Muscle of back (tissue), 11 donors: ENCODE results near the gene CDH4. TPM values are rescaled to one million over a fixed set of nuclear protein-coding genes. Genes with fewer than 3 reads are reported as not detected.
A peak's percentile ranks its signal among the peaks of the same experiment; 100 is the strongest.

Experiments
- DNase-seq, 3 donors: peaks; one replicate each; pipeline versions ENCODE4 v3.0.0 to v3.0.0-alpha.2; 2013
- polyA plus RNA-seq, 10 donors: library from polyadenylated mRNA; unstranded; fragments of 120-200 nt; gene quantifications; one replicate each; pipeline ENCODE4 v1.2.1, GENCODE V29; 2013; ENCODE audit not compliant: insufficient read length in 10 of 10

Gene CDH4
- polyA plus RNA-seq, 10 donors: 0.74 to 2.0 (median 1.1) TPM

DNA sequence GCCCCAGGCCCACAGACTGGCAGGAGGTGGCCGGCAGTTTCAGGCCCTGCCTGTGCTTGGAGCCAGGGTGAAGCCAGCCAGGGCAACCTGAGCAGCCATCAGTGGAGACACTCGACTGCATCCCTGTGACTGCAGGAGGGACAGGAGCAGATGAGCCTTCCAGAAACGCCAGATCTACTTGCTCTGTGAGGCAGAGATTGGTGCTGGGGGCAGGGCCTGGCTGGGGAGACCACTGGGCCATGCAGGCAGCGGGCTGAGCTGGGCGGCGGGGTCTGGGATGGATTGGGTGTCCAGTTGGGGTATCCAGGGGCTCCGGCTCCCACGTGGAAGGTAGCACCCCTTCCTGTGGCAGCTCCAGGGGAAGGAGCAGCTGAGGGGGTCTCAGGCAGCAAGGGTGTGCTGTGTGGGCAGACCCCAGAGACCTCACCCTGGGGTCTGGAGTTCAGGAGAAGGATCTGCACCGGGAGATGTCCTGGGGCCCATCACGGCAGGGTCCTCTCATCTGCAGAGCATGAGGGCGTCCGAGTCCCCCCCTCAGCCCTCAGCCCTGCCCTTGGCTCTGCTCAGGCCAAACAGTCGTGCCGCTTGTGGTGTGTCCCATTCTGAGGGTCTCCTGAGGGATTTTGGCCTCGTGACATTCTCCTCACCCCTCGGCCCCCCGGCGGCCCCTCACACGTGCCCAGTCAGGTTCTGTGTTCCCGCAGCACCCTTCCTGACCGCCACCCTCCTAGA, 478.7 kb downstream of the CDH4 start:
- no peak for DNase-seq

DNA sequence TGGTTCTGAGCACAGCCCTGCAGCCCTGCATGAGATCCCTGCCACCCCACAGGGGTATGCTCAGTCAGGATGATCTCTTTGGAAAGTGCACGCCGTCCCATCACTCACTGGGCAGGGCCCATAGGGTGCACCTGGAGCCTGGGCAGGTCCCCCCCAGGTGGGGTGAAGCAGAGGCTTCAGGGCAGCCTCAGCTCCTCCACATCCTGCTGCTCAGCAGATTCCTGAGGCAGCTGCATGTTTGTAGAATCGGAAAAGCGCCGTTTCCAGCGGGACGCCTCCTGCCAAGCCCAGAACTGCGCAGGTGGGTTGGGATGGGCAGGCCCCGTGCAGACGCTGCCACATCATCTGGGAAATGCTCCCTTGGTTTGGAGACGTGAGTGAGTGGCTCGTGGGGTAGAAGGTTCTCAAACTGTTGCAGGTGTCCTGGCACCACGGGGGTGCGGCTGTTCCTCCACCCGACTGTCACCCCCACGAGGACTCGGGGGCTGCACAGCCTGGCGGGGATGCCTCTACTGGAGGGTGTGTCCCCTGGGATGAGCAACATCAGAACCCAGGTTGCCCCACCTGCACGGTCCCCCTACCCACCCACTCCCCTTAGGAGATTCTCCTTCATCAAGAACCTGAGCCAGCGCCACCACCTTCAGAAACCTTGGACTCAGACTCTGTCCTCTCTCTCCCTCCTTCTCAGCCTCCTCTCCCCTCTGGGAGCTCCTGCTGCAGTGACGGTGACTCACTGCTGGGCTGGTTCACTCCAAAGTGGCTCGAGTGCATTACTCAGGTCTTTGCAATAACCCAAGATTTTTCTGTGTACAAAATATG, 479.5 kb downstream of the CDH4 start:
- DNase-seq: peak in 1 of 3 donors; percentile 20

DNA sequence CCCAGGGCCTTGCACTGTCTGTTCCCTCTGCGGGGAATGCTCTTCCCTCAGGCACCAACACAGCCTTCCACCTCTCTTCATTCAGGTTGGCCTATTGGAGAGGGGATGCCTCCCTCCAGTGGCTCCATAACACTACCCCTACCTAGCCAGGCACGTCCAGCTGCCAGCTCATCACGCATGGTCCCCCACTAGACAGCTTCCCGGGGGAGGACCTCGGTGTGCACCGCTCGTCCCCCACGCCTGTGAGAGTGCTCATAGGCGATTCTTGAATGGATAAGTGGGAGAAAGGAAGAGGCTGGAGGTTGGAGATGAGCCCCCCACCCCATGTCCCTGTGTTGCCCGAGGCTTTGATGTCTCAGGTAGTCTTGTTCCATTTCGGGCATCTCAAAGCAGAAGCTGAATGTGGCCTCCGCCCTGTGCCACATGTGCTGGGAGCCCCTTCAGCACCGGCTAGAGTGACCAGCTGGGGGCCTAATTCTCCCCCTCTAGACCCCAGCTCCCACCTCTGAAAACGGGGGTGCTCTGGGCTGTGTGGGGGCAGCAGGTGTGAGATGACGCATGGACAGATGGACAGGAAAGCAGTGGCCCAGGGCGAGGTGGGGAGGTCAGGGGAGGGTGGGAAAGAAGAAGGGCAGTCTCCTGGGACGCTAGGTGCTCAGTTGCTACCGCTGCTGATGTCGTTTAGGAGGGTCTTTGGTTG, 480.6 kb downstream of the CDH4 start:
- no peak for DNase-seq

DNA sequence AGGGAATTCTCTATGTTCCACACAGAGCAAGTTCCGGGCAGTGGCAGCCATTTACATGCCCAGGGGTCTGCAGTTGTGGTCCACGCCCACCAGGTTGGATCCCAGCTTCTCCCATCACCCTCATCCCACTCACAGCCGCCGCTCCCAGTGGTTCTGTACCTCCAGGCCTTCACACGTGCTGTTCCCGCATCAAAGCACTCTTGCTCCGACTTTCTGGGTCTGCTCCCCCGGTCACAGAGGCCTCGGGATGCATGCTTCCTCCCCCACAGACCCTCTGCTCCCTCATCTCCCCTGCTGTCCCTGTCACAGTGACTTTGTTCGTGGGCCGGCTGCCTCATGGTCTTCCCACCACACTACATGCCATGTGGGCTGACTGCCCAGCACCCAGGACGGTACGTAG, 481.2 kb downstream of the CDH4 start:
- DNase-seq: no peak

DNA sequence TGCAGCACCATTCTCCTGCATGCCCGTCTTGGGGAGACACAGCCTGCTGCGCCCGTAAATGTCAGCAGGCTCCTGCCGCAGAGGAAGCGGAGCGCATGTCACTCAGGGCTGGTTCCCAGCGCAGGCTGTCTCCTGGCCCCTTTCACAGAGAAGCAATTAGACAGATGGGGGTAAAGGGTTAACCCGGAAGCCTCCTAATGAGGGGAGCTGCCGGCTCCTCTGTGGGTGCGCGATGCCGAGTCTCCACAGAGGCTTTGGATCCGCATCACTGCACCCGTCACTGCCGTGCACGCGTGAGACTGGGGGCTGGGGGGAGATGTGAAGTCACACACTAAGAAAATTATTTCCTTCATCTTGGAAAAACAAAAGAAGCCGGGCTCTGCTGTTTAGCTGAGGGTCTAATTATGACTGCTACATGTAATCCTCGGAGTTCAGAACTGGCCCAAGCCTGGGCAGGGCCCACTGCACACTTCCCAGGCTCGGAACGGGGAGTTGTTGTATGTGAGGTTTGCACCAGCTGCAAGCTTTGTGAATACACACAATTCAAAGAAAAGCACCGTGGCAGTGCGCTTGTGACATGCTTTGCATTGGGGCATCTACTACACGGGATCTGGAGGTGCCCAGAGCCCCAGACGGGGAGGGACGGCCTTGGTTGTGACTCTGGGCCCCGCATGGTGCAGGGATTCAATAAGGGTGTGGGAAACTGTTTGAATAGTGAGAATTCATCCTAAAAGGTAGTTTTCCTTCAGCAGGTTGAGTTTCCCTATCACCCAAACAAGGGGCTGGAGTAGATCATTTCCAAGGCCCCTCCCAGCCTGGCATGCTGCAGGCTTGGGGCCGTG, 482.1 kb downstream of the CDH4 start:
- no peak for DNase-seq

DNA sequence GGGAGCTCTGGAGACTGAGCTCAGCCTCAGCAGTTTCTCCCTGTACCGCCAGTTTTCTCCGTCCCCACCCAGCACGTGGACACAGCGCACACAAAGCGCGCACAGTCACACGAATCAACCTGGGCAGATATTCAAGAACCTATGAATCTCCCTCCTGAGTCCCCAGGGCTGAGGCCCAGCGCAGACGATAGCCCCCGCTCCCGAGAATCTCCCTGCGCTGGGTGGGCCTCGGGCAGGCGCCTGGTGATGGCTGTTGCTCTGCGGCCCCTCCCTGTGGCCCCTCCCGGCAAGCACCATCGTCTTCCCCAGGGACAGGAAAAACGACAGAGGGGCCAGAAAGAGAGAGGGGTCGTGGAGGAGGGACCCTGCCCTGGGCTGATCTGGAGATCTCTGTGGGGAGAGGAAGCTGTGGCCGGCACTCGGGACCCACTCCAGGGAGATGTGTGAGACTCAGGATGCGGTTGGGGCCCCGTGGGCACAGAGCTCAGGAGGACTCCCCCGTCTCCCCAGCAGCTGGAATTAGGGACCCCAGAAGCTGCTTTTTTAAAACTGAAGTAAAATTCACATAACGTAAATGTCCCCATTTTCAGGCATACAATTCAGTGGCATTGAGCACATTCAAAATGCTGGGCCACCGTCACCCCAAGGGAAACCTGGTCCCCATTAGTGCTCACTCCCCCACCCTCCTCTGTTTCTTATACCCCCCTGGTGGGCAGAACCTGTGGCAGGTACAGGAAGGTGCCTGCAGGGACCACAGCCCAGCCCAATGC, 482.9 kb downstream of the CDH4 start:
- DNase-seq: peak; percentile 34 to 76 (median 53)

GRCh38 chr20:61735503-61735785, 483.4 kb downstream of the CDH4 start:
- DNase-seq: no peak

- DNase-seq: peak in 1 of 3 donors; percentile 20
These were observed 484.1 kb downstream of the CDH4 start for GRCh38 chr20:61736001-61736635.

- peak in 1 of 3 donors; percentile 16 for DNase-seq
These were observed 484.8 kb downstream of the CDH4 start for GRCh38 chr20:61736751-61737310.

- DNase-seq: no peak
These were observed 485.3 kb downstream of the CDH4 start for GRCh38 chr20:61737346-61737745.

DNA sequence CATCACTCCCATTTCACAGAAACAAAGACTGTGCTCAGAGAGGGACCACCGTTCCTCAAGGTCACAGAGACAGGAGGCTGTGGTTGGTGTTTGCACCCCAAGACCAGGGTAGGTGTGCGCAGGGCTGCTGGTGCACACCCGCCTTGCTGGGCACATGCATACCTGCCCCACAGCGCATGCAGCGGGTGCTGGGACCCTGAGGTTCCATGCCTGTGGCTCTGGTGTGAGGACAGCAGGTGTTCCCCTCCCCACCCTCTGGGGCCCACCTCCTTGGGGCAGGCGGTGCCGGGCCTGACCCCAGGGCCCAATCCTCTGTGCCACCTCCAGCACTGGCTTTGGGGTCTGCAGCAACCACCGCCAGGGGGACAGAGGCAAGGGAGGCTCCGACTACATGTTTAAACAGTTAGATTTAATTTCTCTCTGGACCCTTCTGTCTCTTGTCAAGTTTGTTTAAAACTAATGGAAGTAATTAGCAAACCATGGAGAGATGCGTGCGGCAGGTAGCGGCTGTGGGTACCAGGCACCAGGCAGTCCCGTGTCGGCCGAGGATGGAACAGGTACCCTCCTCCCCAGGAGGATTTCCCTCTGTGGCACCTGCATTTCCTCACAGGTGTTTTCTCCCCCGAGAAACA, 485.9 kb downstream of the CDH4 start:
- DNase-seq: no peak

DNA sequence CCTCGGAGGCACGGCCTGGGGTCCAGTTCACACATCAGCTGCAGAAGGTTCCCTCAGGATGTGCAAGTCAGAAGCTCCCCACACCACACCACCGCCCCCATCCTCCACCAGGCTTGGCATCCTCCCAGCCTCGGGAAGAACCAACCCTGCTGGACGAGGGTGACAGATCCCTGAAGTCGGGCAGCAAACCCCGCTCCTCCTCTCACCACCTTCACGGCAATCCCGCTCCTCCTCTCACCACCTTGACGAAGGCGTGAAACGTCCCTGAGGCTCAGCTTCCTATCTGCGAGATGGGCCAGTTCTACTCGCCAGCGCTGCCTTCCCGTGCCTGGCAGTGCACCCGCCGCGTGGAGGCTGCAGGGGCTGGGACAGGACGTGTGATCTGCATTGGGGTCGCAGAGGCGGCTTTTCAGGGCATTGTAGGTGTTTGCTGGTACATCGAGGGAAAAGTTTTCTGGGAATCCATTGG, 486.6 kb downstream of the CDH4 start:
- no peak for DNase-seq

GRCh38 chr20:61739086-61739831, 487.2 kb downstream of the CDH4 start:
- no peak for DNase-seq

- no peak for DNase-seq
These were observed 487.7 kb downstream of the CDH4 start for GRCh38 chr20:61739832-61740118.

GRCh38 chr20:61742097-61742825, 490.2 kb downstream of the CDH4 start:
- no peak for DNase-seq

- no peak for DNase-seq
These were observed 491.5 kb downstream of the CDH4 start for GRCh38 chr20:61743606-61744005.

GRCh38 chr20:61744691-61745396, 492.8 kb downstream of the CDH4 start:
- no peak for DNase-seq
